ENCODE measurements around the gene KCNH6.

Gene KCNH6

GRCh38 chr17:63486317-63487013 lies 36.7 kb upstream of the KCNH6 start:
- no peak for DNase-seq (ENCODE audit: low read depth in 3 of 3)

- DNase-seq (ENCODE audit: low read depth in 3 of 3): no peak
Measured at GRCh38 chr17:63487014-63487339, 36.2 kb upstream of the KCNH6 start.

- no peak for DNase-seq (ENCODE audit: low read depth in 3 of 3)
Measured at GRCh38 chr17:63488851-63489250, 34.3 kb upstream of the KCNH6 start.

DNA sequence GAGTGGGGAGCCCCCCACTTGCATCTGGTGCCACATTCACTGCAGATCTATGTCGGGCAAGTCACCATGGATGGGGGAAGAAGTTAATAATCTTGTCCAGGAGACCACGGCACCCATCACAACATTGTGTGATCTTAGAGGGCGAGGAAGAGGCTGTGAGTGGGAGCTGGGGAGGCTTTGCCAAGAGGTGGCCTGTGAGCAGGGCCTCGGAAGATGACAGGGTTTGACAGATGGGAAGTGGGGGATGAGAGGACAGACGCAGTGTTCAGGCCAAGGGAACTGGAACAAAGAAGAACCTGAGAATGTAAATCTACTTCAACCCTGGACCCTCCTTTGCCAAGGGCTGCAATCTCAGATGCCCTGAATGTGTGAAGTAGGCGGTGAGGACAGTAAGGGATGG lies 33.9 kb upstream of the KCNH6 start:
- DNase-seq (ENCODE audit: low read depth in 3 of 3): no peak

DNA sequence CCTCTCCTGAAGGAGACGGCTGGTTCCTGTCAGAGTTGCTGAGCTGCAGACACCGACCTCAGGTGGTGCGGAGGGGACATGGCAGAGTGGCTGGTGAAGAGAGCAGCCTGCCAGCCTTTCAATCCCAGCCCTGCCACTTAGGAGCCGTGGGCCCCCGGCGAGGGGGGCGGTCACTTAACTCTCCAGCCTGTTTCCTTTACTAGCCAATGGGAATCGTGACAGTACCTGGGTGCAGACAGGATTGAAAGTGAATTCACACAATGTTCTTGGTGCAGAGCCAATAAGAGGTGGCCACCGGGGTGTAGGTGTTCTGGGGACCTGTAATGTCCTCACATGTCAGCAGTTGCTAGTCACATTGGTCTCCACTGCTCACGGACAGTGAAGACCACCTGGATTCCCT lies 32.8 kb upstream of the KCNH6 start:
- DNase-seq (ENCODE audit: low read depth in 3 of 3): no peak

DNA sequence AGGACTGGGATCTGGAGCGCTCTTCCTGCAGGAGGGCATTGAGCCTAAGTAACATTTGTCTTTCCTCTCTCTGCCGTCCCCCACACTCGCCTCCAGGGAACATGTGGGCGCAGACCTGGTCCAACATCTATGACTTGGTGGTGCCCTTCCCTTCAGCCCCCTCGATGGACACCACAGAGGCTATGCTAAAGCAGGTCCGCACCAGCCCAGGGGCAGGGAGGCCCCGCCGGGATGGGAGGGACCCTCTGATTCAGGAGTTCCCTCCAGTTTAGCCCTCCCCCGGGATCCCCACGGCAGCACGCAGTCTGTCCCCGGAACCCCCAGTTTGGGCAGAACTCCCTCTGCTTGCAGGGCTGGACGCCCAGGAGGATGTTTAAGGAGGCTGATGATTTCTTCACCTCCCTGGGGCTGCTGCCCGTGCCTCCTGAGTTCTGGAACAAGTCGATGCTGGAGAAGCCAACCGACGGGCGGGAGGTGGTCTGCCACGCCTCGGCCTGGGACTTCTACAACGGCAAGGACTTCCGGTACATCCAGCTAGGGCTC lies 32.2 kb upstream of the KCNH6 start:
- DNase-seq (ENCODE audit: low read depth in 3 of 3): no peak

- DNase-seq (ENCODE audit: low read depth in 3 of 3): no peak
Measured at GRCh38 chr17:63491413-63491812, 31.7 kb upstream of the KCNH6 start.

GRCh38 chr17:63491977-63492618 lies 31.1 kb upstream of the KCNH6 start:
- no peak for DNase-seq (ENCODE audit: low read depth in 3 of 3)

- no peak for DNase-seq (ENCODE audit: low read depth in 3 of 3)
Measured at GRCh38 chr17:63492940-63493339, 30.2 kb upstream of the KCNH6 start.

GRCh38 chr17:63493411-63493810 lies 29.7 kb upstream of the KCNH6 start:
- DNase-seq (ENCODE audit: low read depth in 3 of 3): no peak

GRCh38 chr17:63494300-63494928 lies 28.7 kb upstream of the KCNH6 start:
- no peak for DNase-seq (ENCODE audit: low read depth in 3 of 3)

DNA sequence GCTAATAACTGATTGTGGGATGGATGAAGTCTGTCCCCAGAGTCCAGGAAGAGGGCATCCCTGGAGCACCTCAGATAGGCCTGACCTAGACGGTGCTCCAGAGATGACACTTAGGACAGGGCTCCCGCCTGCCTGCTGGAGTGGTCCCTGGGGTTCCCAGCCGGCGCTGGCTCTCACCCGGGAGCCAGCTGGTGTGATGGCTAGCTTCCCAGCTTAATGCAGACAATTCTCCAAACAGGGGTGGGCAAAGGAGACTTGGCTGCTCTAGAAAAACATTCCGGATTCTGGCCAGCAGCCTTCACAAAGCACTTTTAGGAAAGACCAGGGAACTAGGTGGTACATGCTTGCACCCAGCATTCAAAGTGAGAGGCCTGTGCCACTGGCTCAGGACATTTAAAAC lies 27.7 kb upstream of the KCNH6 start:
- DNase-seq (ENCODE audit: low read depth in 3 of 3): no peak

DNA sequence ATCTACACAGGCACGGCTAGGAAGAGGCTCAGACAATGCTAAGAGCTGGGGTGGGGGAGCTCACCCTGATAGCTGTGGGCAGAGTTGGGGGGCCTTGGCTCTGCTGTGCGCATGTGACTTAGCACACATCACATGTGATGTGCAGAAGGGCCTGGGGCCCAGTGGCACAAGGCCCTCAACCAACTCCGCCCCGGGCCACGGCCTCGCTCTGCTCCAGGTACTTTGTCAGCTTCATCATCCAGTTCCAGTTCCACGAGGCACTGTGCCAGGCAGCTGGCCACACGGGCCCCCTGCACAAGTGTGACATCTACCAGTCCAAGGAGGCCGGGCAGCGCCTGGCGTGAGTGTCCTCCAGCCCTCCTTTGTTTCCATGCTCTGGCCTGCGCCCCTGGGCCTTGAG lies 27.0 kb upstream of the KCNH6 start:
- DNase-seq (ENCODE audit: low read depth in 3 of 3): no peak

DNA sequence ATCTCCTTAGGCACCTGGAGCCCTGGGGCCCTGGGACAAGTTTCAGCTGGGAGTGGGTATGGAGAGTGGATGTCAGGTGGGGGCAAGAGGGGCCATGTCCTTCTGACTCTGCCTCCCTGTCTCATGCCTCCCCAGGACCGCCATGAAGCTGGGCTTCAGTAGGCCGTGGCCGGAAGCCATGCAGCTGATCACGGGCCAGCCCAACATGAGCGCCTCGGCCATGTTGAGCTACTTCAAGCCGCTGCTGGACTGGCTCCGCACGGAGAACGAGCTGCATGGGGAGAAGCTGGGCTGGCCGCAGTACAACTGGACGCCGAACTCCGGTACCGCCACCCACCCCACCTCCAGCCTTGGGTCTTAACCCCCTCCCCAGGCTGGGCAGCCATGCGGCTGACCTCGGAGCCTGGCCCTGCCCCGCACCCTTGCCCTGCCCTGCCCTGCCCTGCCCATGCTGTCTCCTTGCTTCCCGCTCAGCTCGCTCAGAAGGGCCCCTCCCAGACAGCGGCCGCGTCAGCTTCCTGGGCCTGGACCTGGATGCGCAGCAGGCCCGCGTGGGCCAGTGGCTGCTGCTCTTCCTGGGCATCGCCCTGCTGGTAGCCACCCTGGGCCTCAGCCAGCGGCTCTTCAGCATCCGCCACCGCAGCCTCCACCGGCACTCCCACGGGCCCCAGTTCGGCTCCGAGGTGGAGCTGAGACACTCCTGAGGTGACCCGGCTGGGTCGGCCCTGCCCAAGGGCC lies 26.3 kb upstream of the KCNH6 start:
- no peak for DNase-seq (ENCODE audit: low read depth in 3 of 3)

DNA sequence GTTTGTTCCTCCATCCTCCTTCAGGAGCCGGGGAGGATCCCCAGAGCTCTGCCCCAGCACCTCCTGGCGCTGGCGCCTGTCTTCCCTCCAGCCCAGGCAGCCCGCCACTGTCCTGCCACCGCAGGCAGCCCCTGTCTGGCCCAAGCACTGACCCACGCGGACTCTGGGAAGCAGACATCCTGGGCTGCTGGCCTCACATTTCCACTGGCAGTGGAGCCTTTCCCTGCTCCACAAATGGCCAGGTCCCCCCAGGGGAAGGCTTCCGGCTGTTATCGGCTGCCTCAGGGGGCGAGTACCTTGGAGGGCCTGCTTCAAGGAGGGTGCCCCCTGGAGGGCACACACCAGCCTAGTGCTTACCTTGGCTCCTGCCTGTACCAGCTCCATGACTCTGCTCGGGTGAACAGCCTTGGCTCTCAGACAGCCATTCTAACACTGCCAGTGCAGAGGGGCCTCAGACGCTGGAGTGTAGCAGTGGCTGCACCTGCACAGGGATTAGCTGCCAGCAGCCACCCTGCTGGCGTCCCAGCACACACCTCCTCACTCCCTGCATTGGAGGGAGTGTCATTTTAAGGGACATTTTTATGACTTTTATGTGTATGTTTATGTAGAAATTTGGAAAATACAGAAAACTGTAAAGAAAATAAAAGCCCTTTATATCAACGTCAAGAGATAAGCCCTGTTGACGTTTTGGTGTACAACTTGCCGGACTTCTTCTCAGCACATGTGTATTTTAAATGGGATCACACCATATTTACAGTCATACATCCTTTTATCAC lies 25.3 kb upstream of the KCNH6 start:
- DNase-seq (ENCODE audit: low read depth in 3 of 3): no peak

DNA sequence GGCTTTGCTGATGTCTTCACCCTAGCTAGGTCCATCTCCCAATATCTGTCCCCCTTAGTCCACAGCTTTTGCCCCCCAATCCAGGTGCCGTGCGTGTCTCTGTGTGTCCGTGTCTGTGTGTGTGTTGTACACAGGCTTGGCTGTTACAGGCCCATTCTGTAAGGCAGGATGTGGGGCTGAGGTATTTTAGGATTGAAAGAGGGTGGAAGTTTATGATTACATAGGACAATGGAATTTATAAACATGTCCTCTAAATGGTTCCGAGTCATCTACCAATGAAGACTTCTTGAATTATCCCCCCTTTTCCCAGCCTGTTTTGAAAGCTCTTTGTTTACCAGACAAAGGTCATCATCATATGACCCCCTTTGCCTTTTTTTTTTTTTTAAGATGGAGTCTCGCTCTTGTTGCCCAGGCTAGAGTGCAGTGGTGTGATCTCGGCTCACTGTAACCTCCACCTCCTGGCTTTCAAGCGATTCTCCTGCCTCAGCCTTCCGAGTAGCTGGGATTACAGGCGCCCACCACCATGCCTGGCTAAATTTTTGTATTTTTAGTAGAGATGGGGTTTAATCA lies 24.4 kb upstream of the KCNH6 start:
- DNase-seq (ENCODE audit: low read depth in 3 of 3): no peak

GRCh38 chr17:63500543-63501390 lies 22.4 kb upstream of the KCNH6 start:
- DNase-seq (ENCODE audit: low read depth in 3 of 3): no peak

- no peak for DNase-seq (ENCODE audit: low read depth in 3 of 3)
Measured at GRCh38 chr17:63503341-63503705, 19.8 kb upstream of the KCNH6 start.

GRCh38 chr17:63504261-63504660 lies 18.9 kb upstream of the KCNH6 start:
- DNase-seq (ENCODE audit: low read depth in 3 of 3): no peak

- no peak for DNase-seq (ENCODE audit: low read depth in 3 of 3)
Measured at GRCh38 chr17:63505341-63505740, 17.8 kb upstream of the KCNH6 start.

All from stimulated activated CD4-positive, alpha-beta T cell treated with anti-CD3 and anti-CD28 coated beads, TNF-alpha, amount 100 ng/mL, for 24 hours (primary cell).